GM18951 (cell line): Measurements from ENCODE around the gene SMC2.

ENCODE experiments used
- POLR2A ChIP-seq: IDR thresholded peaks from 4 replicates; pipeline ENCODE4 v1.6.1; 2011; ENCODE audit warnings: mild to moderate bottlenecking; ENCODE audit not compliant: insufficient read length, insufficient read depth; ENCODE audit errors: extremely low read depth
- in situ Hi-C: fragments of 300-500 bp; cut with MboI; formaldehyde crosslinking; loops from one replicate; pipeline ENCODE4 v1.12.0; 2022; ENCODE audit warnings: low sequenced_read_pairs, mixed read lengths, inconsistent platforms; ENCODE audit not compliant: unreplicated experiment

Gene SMC2

GRCh38 chr9:104093647-104094533, at the start of gene SMC2:
TSS of gene SMC2 (plus strand) at chr9:104094309. CDS start at chr9:104095385, 1,076 bp downstream.
- in situ Hi-C loops: no loop called here
- TF ChIP-seq POLR2A: peak; percentile 80

- in situ Hi-C loops: no loop called here
- no peak for TF ChIP-seq POLR2A
Observed at GRCh38 chr9:104068546-104068945, 25.6 kb upstream of the SMC2 start.

GRCh38 chr9:104069288-104069687, 24.8 kb upstream of the SMC2 start:
- no peak for TF ChIP-seq POLR2A
- in situ Hi-C loops: no loop called here

- TF ChIP-seq POLR2A: no peak
- in situ Hi-C loops: no loop called here
Observed at GRCh38 chr9:104071589-104071988, 22.5 kb upstream of the SMC2 start.

- no peak for TF ChIP-seq POLR2A
Observed at GRCh38 chr9:104073098-104073769, 20.9 kb upstream of the SMC2 start.

GRCh38 chr9:104073770-104074133, 20.4 kb upstream of the SMC2 start:
- no peak for TF ChIP-seq POLR2A
- in situ Hi-C loops: no loop called here

More at GRCh38 chr9:104073098-104073769, 20.9 kb upstream of the SMC2 start:
- in situ Hi-C loops: no loop called here

DNA sequence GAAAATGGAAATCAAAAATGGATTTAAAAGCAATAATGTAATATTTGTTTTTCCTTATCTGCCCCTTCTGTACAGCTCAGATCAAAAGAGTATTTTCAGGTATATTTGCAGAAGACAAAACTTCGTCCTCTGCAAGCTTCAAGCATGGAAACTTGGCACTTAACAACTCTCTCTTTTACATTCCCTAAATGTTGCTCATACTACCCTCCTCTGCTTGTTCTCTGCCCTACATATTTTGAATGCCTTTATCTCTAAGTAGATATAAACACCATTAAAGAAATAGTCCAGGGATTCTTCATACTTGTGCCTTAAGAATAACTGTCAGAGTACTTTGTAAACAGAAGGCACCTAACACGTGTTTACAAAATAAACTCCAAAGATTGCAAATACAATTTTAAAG, 19.2 kb upstream of the SMC2 start:
- TF ChIP-seq POLR2A: no peak
- in situ Hi-C loops: no loop called here

DNA sequence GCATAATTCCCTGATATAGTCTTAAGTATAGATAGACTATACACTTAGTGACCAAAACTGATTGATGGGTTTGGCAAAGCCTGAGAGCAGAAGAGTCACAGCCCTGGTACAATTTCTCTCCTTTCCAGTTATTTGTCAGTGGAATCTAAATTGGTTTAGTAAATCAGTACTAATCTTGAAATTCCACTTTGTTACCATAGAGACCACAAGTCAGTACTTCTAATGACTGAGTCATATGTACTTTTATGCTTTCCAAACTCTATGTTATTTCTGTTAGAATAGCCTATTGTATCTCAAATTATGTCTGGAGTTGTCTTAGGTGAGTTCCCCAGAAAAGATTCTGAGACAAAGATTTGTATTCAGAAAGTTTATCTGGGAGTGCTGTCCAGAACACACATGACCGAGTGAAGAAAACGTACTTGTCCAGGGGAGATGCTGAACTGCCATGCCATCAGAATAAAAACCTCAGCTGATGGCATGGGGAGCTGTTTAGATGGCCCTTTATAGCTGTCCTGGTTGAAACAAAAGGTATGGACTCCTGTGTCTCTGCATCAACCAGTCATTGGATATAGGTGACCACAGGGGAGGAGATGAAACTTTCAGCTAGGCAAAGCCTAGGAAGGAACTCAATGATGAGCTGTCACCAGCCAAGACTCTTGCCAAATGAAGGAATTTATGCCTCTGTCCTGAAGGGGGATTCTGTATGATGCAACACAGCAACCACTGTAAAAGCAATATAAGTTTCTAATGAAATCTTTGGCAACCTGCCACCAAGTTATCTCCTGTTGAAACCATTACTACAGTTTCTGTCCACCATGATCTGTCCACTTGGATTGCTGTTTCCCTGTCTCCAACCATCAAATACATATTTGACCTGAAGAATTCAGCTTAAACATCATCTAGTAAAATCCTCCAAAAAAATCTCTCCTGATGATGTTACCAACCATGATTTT, 18.0 kb upstream of the SMC2 start:
- in situ Hi-C loops: no loop called here
- TF ChIP-seq POLR2A: no peak

- no peak for TF ChIP-seq POLR2A
- in situ Hi-C loops: no loop called here
Observed at GRCh38 chr9:104078596-104078995, 15.5 kb upstream of the SMC2 start.

DNA sequence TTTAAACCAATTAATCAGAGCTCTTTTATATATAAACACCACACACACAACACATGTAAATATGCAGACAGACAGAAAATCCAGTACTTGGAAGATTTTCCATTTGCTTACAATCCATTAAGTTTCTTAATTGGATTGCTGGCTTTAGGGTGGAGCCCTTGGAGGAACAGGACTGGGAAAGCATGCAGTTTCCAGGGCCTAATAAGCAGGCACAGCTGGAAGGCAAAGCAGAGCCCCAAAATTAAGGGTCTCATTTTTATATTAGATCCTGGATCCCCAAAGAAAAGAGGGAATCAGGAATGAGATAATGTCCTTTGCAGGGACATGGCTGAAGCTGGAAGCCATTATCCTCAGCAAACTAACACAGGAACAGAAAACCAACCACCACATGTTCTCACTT, 13.1 kb upstream of the SMC2 start:
- TF ChIP-seq POLR2A: no peak

DNA sequence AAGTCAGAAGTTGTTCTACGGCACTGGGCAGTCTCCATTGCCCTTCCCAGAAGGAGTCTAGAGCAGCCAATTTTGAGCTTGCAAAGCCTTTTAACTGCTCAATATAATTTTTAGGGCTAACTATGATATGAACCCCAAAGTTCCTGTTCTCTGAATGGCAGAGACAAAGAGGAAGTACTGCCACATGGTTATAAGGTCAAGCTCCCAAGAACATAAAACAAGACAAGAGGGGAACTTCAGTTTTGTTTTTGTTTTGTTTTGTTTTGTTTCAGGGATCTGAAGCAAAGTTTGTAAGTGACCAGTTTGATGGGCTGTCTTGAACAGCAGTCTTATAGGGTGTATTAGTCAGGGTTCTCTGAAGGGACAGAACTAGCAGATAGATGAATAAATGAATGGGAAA, 11.9 kb upstream of the SMC2 start:
- in situ Hi-C loops: no loop called here
- TF ChIP-seq POLR2A: no peak

More for the DNA sequence above, 13.1 kb upstream of the SMC2 start:
- in situ Hi-C loops: no loop called here

DNA sequence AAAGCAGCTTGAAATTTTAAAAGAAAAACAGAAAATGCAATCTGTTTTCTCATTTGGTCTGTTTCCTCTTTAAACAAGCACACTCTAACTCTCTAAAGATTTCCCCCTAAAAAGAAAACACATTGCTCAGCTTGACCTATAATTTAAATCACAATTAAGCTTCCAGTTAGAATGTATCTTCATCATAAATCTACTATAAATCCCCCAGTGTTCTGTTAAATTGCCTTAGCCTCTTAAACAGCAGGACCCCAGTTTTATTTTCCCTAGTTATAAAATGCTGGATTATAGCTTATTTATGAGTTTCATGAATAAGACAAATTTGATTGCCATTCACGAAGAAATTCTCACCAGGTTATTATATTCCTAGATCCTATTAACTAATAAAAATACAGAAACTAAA, 8.6 kb upstream of the SMC2 start:
- in situ Hi-C loops: no loop called here

DNA sequence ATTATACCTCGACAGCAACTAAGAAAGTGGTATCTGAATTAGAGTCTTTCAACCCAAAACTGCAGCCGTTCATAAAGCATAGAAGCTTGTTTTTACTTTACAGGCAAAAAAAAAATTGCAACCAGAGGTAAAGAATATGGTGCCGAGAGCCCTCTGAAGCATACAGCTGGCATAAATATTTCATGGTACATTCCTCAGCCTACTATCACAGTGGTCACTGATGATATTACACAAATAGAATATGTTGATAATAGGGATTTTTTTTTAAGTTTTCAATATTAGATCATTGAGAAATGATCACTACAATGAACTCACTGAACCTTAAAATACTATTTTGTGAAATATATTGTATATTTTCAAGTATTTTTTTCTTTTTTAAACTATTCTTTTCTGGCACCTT, 6.2 kb upstream of the SMC2 start:
- TF ChIP-seq POLR2A: no peak
- in situ Hi-C loops: no loop called here

More for the DNA sequence above, 8.6 kb upstream of the SMC2 start:
- TF ChIP-seq POLR2A: no peak
